ENCODE results near the gene ANXA1. TPM values are rescaled to one million over a fixed set of nuclear protein-coding genes. Genes with fewer than 3 reads are reported as not detected.

The ANXA1 gene
- total and polyA plus RNA-seq, 4 donors = 4.8 to 28.6 (median 14.5) TPM

- no peaks in the 10 kb centered on the region for H3K9me3 ChIP-seq (ENCODE audit: control insufficient read depth in 4 of 4, low read length in 3 of 4)
- H3K36me3 ChIP-seq (ENCODE audit: control insufficient read depth in 4 of 4, insufficient read depth in 3 of 4, low read depth in 1 of 4, low read length in 3 of 4) = no peaks in the 10 kb centered on the region
- TF ChIP-seq SP1 (IDR thresholded peaks at IDR 0.05) (no peak), TAF1 (conservative IDR thresholded peaks at IDR 0.05) (no peak), HNF4G (IDR thresholded peaks at IDR 0.05) (no peak), RXRA (IDR thresholded peaks at IDR 0.05) (no peak), HNF4A (conservative IDR thresholded peaks at IDR 0.05) (no peak), YY1 (IDR thresholded peaks at IDR 0.05) (no peak), MAX (IDR thresholded peaks at IDR 0.05) (no peak), RAD21 (IDR thresholded peaks at IDR 0.05) (no peak), NR2F2 (IDR thresholded peaks at IDR 0.05) (no peak)
- H3K4me1 ChIP-seq (ENCODE audit: control insufficient read depth in 4 of 4, insufficient read depth in 4 of 4, low read length in 3 of 4) = no peaks in the 10 kb centered on the region
- no peak overlapping the region for H3K9ac ChIP-seq (ENCODE audit: low read depth in 1 of 2, low read length in 2 of 2)
- no peak overlapping the region for H3K27ac ChIP-seq (ENCODE audit: low read depth in 1 of 2, low read length in 2 of 2)
- no peak for DNase-seq (ENCODE audit: low spot score)
- H3K27me3 ChIP-seq (ENCODE audit: control insufficient read depth in 4 of 4, insufficient read depth in 4 of 4, low read length in 3 of 4) = no peaks in the 10 kb centered on the region
- H3K4me3 ChIP-seq (ENCODE audit: low read depth in 1 of 3, low read length in 3 of 3) = no peak overlapping the region
- WGBS = 87% methylated on average over 2 of the region's 2 CpGs
Observed at GRCh38 chr9:73154722-73155121, 3.1 kb downstream of the ANXA1 start.

- Histone ChIP-seq H3K27ac (ENCODE audit: low read depth in 1 of 2, low read length in 2 of 2) (no peak overlapping the region), H3K4me1 (ENCODE audit: control insufficient read depth in 4 of 4, insufficient read depth in 4 of 4, low read length in 3 of 4) (no peaks in the 10 kb centered on the region), H3K27me3 (ENCODE audit: control insufficient read depth in 4 of 4, insufficient read depth in 4 of 4, low read length in 3 of 4) (no peaks in the 10 kb centered on the region), H3K36me3 (ENCODE audit: control insufficient read depth in 4 of 4, insufficient read depth in 3 of 4, low read depth in 1 of 4, low read length in 3 of 4) (no peaks in the 10 kb centered on the region), H3K4me3 (ENCODE audit: low read depth in 1 of 3, low read length in 3 of 3) (no peak overlapping the region), H3K9ac (ENCODE audit: low read depth in 1 of 2, low read length in 2 of 2) (no peak overlapping the region), H3K9me3 (ENCODE audit: control insufficient read depth in 4 of 4, low read length in 3 of 4) (no peaks in the 10 kb centered on the region)
- DNase-seq (ENCODE audit: low spot score) = no peak
- TF ChIP-seq GABPA (IDR thresholded peaks at IDR 0.05 in 1 of 2, conservative IDR thresholded peaks at IDR 0.05 in 1 of 2) = no peak
- TF ChIP-seq JUND (IDR thresholded peaks at IDR 0.05) = no peak
- no peak for TF ChIP-seq YY1 (IDR thresholded peaks at IDR 0.05)
- no peak for TF ChIP-seq REST (IDR thresholded peaks at IDR 0.05)
- no peak for TF ChIP-seq EGR1 (IDR thresholded peaks at IDR 0.05; ENCODE audit: low read depth in 2 of 2)
- 60% methylated on average over 3 of the region's 3 CpGs for WGBS
Observed at GRCh38 chr9:73155377-73155776, 3.7 kb downstream of the ANXA1 start.

- H3K36me3 ChIP-seq (ENCODE audit: control insufficient read depth in 4 of 4, insufficient read depth in 3 of 4, low read depth in 1 of 4, low read length in 3 of 4) = no peaks in the 10 kb centered on the region
- H3K4me1 ChIP-seq (ENCODE audit: control insufficient read depth in 4 of 4, insufficient read depth in 4 of 4, low read length in 3 of 4) = no peaks in the 10 kb centered on the region
- H3K27ac ChIP-seq (ENCODE audit: low read depth in 1 of 2, low read length in 2 of 2) = no peak overlapping the region
- no peak for DNase-seq (ENCODE audit: low spot score)
- no peaks in the 10 kb centered on the region for H3K27me3 ChIP-seq (ENCODE audit: control insufficient read depth in 4 of 4, insufficient read depth in 4 of 4, low read length in 3 of 4)
- H3K9ac ChIP-seq (ENCODE audit: low read depth in 1 of 2, low read length in 2 of 2) = no peak overlapping the region
- 81% methylated on average over 4 of the region's 4 CpGs for WGBS
- no peaks in the 10 kb centered on the region for H3K9me3 ChIP-seq (ENCODE audit: control insufficient read depth in 4 of 4, low read length in 3 of 4)
- TF ChIP-seq ATF3 (IDR thresholded peaks at IDR 0.05) (no peak), RXRA (IDR thresholded peaks at IDR 0.05) (no peak), RAD21 (IDR thresholded peaks at IDR 0.05) (no peak), CTCF (IDR thresholded peaks at IDR 0.05; ENCODE audit: low read depth, low read length, missing input control) (no peak), HNF4A (conservative IDR thresholded peaks at IDR 0.05) (no peak), EGR1 (IDR thresholded peaks at IDR 0.05; ENCODE audit: low read depth in 2 of 2) (no peak), HNF4G (IDR thresholded peaks at IDR 0.05) (no peak), REST (IDR thresholded peaks at IDR 0.05) (no peak), FOXA1 (IDR thresholded peaks at IDR 0.05) (no peak), JUND (IDR thresholded peaks at IDR 0.05) (no peak), FOXA2 (IDR thresholded peaks at IDR 0.05) (no peak), GABPA (IDR thresholded peaks at IDR 0.05 in 1 of 2, conservative IDR thresholded peaks at IDR 0.05 in 1 of 2) (no peak), SP1 (IDR thresholded peaks at IDR 0.05) (no peak), YY1 (IDR thresholded peaks at IDR 0.05) (no peak), TAF1 (conservative IDR thresholded peaks at IDR 0.05) (no peak)
- no peak overlapping the region for H3K4me3 ChIP-seq (ENCODE audit: low read depth in 1 of 3, low read length in 3 of 3)
Observed at GRCh38 chr9:73155968-73156864, 4.6 kb downstream of the ANXA1 start.

All from liver (tissue), 9 donors.